CD4-positive, alpha-beta T cell treated with Interleukin-17A for 4 hours (primary cell): ENCODE results near the gene ZBTB40.

ENCODE experiments used
- DNase-seq: peaks from one replicate; pipeline ENCODE4 v3.0.0-alpha.2; 2020; ENCODE audit warnings: mixed read lengths

The ZBTB40 gene

GRCh38 chr1:22451702-22452480, at the start of gene ZBTB40:
Gene ZBTB40, plus strand, starts transcription at chr1:22451851. Its CDS starts 38,098 bp downstream, at chr1:22489949.
- peak; percentile 95 for DNase-seq

GRCh38 chr1:22402356-22403053, 49.1 kb upstream of the ZBTB40 start:
- DNase-seq: no peak

- DNase-seq: no peak
Measured at GRCh38 chr1:22404486-22404885, 47.2 kb upstream of the ZBTB40 start.

GRCh38 chr1:22406722-22407495, 44.7 kb upstream of the ZBTB40 start:
- no peak for DNase-seq

- no peak for DNase-seq
Measured at GRCh38 chr1:22408230-22408629, 43.4 kb upstream of the ZBTB40 start.

GRCh38 chr1:22410401-22410800, 41.2 kb upstream of the ZBTB40 start:
- DNase-seq: no peak

GRCh38 chr1:22410928-22411495, 40.6 kb upstream of the ZBTB40 start:
- no peak for DNase-seq

GRCh38 chr1:22411589-22411988, 40.1 kb upstream of the ZBTB40 start:
- DNase-seq: no peak

GRCh38 chr1:22412932-22413727, 38.5 kb upstream of the ZBTB40 start:
- DNase-seq: no peak

- DNase-seq: no peak
Measured at GRCh38 chr1:22413799-22414198, 37.9 kb upstream of the ZBTB40 start.

- no peak for DNase-seq
Measured at GRCh38 chr1:22414244-22414751, 37.4 kb upstream of the ZBTB40 start.

- no peak for DNase-seq
Measured at GRCh38 chr1:22415489-22415888, 36.2 kb upstream of the ZBTB40 start.

GRCh38 chr1:22416555-22417454, 34.8 kb upstream of the ZBTB40 start:
- DNase-seq: peak; percentile 74

- DNase-seq: no peak
Measured at GRCh38 chr1:22417466-22417865, 34.2 kb upstream of the ZBTB40 start.

- DNase-seq: no peak
Measured at GRCh38 chr1:22418312-22418711, 33.3 kb upstream of the ZBTB40 start.

- no peak for DNase-seq
Measured at GRCh38 chr1:22418933-22419382, 32.7 kb upstream of the ZBTB40 start.

GRCh38 chr1:22420455-22421053, 31.1 kb upstream of the ZBTB40 start:
- DNase-seq: peak; percentile 63

- no peak for DNase-seq
Measured at GRCh38 chr1:22426781-22427180, 24.9 kb upstream of the ZBTB40 start.

GRCh38 chr1:22428672-22429071, 23.0 kb upstream of the ZBTB40 start:
- DNase-seq: peak; percentile 51

GRCh38 chr1:22431965-22432364, 19.7 kb upstream of the ZBTB40 start:
- DNase-seq: no peak
